ENCODE results near the gene ACO1.

DNA sequence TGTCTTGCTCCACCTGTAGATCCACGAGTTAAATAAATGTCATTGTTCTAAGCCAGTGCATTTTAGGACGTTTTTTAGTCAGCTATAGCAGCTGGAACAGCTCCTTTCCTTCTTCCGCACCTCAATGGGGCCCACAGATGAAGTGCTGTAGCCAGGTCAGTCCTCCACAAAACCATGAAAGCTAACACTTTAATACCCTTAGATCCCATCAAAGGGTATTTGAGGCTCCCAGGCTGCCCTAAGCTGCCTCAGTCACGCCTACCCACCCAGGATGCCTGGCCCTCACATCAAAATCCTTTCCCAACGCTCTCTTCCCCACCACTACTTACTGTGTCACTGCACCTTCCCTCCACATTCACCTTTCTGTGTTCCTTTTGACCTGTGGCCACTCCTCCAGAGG lies 44.1 kb upstream of the ACO1 start:
- no peak for TF ChIP-seq EZH2 (IDR thresholded peaks at IDR 0.05; ENCODE audit: borderline replicate concordance, low read length)
- TF ChIP-seq, protein P1, sequence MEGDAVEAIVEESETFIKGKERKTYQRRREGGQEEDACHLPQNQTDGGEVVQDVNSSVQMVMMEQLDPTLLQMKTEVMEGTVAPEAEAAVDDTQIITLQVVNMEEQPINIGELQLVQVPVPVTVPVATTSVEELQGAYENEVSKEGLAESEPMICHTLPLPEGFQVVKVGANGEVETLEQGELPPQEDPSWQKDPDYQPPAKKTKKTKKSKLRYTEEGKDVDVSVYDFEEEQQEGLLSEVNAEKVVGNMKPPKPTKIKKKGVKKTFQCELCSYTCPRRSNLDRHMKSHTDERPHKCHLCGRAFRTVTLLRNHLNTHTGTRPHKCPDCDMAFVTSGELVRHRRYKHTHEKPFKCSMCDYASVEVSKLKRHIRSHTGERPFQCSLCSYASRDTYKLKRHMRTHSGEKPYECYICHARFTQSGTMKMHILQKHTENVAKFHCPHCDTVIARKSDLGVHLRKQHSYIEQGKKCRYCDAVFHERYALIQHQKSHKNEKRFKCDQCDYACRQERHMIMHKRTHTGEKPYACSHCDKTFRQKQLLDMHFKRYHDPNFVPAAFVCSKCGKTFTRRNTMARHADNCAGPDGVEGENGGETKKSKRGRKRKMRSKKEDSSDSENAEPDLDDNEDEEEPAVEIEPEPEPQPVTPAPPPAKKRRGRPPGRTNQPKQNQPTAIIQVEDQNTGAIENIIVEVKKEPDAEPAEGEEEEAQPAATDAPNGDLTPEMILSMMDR (IDR thresholded peaks at IDR 0.05; ENCODE audit: low read length) = no peak

Data from OCI-LY1 (cell line).